ENCODE data around the gene CDNF.

The CDNF gene

DNA sequence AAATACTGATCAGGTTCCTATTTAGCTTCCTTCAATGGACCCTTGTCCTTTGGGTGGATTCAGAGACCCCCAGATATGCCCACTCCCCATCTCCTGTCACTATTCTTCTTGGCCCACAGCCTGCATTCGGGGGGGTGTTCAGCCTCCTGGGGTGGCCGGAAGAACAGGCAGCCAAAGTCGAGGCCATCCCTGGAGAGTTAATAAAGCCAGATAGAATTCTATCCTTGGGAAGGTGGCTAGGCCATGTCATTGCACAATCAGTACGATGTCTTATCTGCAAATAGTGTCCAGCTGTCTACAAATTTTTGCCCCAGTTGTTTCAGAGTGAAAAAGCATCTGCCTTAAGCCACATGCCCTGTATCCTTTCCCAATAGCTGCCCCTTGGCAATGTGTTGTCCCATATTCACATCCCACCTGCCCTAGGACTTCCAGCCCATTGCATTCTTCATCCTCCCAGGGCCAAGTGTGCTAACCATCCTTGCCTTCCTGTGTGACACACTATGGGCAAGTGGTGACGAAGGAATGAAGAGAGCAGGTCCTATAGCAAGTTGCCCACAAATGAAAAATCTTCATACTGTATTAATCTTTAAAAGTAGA lies 53.3 kb downstream of the CDNF start:
- DNase-seq = no peak

DNA sequence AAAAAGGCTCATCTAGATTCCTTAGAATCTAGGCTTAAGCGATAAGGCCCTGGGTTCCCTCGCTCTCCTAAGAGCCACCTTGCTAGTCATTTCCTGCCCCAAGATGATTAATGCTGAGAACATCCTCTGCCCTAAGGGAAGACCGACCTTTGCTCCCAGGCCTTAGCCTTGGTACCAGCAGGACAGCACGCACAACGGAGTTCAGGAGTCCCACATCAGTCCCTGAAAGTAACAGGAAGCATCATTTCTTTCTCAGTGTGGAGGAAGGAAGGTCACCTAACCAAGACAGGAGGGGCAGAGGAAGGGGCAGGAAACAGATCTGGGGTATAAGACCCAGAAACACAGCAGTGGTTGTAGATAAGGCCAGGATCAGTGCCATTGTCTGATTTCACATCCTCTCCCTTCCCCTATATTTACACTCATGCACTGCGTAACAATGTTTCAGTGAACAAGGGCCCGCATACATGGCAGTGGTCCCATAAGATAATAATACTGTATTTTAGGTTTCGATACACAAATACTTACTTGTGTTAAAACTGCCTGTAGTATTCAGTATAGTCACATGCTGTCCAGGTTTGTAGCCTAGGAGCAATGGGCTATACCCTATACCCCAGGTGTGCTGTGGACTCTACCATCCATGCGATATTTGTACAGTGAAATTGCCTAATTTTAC lies 55.0 kb downstream of the CDNF start:
- DNase-seq = no peak

DNA sequence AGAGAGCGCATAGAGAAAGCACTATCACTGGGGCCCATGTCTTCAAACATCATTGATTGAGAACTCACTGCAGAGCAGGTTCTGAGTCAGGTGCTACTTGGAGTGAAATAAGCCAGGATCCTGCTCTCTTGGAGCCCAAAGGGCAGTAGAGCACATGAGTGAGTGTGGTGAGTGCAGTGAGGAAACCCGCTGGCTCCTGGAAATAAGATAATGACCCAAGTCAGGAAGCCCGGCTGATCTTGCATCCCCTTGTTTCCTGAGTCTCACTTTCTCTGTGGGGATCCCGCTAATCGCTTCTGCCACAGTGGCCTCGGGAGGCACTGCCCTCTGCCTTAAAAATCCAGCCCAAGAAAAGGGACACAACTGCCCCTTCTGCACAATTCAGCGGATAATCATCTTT lies 56.1 kb downstream of the CDNF start:
- DNase-seq = no peak

DNA sequence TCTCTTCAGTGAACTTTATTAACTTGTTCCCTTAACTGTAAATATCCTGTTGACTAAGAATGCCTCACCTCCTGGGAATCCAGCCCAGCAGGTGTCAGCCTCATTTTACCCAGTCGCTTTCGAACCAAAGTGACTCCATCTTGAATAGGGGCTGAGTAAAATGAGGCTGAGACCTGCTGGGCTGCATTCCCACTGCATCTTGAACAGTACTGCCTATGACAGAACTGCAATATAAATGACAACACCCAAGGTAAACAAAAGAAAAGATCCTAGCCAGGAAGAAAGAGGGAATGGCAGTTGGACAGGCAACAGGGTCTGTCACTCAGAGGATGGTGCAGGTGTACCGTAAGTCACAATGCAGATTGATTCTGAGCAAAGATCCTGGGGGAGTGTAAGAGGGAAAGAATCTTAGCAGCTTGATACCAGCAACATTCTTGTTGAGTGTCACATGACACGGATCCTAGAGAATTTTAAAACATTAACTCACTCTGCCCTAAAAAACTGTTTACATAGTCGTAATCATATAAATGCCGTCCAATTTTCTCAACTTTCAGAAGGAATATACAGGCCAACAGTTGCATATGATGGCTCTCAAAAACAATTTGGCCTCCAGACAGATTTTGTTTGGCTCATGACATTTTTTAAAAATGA lies 58.7 kb downstream of the CDNF start:
- no peak for DNase-seq

DNA sequence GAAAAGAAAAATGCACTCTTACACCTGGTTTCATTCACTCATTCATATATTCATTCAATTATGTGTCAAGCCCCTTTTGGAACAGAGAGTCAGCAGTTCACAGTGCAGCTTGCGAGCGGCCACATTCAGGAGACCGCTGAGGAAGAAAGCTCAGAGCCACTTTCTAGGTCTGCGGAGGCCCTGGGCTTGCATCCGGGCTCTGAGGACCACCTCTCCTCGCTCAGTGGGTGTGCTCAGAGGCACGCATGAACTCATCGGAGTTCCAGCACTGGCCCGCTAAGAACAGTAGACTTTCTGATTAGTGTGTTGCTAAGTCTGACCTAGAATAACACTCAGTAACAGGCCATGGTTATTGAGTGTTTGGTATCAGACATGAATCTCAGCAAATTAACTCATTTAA lies 61.3 kb downstream of the CDNF start:
- no peak for DNase-seq

DNA sequence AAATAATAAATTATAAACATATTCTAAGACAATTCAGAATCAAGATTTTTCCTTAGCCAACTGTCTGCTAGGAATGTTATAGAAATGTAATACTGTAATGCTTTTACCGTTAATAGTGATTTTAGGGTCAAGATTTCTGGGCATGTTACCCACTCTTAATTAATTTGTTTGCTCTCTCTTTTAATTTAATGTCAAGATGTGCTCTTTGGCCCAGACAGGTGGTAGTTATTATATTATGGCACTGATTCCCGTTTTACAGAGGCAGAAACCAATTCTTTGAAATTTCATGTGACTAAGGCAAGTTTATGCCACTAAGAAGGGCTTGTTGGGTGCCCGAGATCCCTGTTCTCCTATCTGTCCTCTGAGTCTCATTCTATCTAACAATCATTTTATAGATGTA lies 62.2 kb downstream of the CDNF start:
- no peak for DNase-seq

DNA sequence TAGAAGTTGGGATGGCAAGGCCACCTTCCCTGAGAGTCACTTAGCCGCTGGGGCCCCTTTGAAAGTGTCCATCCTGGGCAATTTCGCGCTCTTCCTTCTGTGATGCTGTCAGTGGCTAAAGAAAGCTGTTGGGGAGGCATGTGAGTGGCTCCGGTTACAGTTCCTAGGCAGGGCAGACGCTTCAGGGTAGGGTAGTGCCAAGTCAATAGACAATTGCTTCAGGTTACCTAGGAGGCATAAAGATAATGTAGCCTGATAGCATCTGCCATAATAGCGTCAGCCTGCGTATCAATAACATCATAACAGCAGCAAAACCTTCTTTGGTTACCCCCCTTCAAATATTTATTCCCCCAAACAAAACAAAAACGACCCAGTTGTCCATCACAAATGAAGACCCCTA lies 63.0 kb downstream of the CDNF start, which contains the start of gene FAM107B:
FAM107B (minus strand) TSS at position 101 of the 400 bp plus-strand sequence. CDS start 234 bp downstream, outside the sequence.
- no peak for DNase-seq

DNA sequence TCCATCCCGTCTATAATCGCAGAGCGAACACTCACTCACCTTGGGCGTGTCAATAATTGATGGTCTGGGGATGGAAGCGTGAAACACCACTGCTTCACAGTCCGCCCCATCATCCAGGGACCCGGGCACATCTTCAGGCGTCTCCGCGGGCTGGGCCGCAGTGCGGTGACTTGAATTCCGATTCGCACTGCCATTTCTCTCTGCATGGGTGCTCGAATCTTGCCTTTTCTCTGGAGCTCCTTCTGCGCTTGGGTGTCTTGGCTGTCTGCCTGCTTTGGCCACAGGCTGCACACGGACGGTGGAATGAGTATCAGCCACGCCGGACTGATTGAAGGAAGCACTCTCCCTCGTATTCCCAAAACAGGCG lies 63.6 kb downstream of the CDNF start:
- no peak for DNase-seq

DNA sequence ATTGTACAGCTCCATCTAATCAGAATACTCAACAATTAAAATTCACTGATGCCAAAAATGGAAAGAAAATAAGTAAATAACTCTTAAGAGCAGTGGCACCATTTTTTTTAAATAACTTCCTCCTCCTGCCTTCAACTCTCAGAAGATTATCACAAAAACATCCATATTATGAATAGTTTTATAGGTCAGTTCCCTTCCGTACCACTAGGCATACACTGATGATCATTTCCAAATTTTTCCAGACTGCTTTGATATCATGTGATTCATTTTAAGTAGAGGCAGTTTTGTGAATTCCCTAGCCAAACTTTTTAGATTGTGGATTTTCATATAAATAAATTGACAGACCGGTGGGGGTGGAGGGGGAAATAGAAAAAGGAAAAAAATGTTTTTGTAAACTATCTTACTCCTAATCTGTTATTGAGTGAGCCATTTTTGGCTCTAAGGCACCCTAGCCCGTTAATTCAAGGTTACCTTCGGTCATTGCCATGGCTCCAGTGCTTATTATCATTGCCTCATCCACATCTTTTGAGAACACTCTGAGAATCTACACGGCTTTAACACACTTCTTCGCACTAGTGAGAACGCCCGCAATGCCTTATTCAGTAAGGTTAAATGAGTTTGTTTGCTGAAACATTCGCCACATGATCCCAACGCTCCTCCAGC lies 64.2 kb downstream of the CDNF start:
- DNase-seq = no peak

DNA sequence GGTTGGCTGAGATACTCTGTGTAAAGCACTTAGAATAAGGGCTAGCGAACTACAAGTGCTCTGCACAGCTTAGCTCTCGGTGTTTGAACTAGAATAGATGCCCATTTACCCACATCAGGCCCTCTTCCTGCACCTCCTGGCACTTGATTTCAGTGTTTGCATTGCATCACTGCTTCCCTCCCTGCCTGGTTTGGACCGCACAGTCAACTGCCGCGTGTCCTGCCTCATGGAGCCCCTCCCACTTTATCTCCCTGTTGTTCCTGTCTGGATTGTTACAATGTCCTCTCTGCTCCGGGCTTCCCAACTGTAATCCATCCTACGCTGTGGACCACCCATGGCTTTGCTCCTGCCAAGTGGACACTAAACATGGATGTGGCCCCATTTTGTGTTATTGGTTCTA lies 65.4 kb downstream of the CDNF start:
- no peak for DNase-seq

DNA sequence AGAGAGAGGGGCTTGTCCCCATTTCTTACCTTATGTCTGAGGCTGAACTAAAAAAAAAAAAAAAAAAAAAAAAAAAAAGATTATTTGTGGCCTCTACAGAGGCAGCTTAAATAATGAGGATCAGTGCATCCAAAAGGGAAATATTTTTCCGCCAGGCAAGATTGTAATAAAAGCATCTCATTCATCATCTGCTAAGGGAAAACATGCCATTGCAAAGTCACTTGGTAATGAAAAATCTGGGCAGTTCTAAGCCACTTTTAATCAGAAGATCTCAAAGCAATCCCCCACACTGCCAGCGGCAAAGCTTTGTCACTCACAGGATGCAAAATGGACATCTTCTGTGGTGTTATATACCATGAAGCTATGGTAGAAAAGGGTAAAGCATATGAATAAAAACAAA lies 66.9 kb downstream of the CDNF start:
- no peak for DNase-seq
